Measurements from ENCODE around the gene FOXN4. TPM values are rescaled to one million over a fixed set of nuclear protein-coding genes. Genes with fewer than 3 reads are reported as not detected.

FOXN4 gene
- total RNA-seq, 4 donors from 2014 or later, result not detected

DNA sequence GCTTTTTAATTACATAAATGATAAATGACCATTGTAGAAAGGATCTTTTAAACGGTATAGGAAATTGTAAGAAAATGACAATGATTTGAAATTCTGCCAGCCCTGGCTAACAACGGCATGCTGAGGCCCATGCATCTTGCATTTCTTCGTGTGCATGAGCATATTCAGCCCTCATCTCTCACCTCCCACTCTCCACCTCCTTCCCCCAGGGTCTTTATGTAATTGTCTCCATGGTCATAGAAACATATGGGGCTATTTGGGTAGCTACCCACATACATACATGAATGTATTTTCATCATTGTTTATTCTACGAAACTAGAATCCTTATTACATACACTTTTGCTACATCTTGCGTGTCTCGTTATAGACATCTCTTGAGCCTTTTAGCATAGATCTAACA lies 43.1 kb upstream of the FOXN4 start:
- ATAC-seq, result no peak
- DNase-seq, result no peak
- Histone ChIP-seq H3K4me1 (no peaks in the 10 kb centered on the region), H3K36me3 (no peaks in the 10 kb centered on the region), H3K27me3 (no peaks in the 10 kb centered on the region), H3K9me3 (no peaks in the 10 kb centered on the region), H3K4me3 (no peak overlapping the region), H3K27ac (no peak overlapping the region)
- intact Hi-C loops (cut with DNase I; ENCODE audit: low total_unique reads) (no loop called here), in situ Hi-C loops (cut with MboI; ENCODE audit: low sequenced_read_pairs in 4 of 4) (no loop called here)
- TF ChIP-seq POLR2A (IDR thresholded peaks at IDR 0.05), result no peak
- TF ChIP-seq, protein P1, sequence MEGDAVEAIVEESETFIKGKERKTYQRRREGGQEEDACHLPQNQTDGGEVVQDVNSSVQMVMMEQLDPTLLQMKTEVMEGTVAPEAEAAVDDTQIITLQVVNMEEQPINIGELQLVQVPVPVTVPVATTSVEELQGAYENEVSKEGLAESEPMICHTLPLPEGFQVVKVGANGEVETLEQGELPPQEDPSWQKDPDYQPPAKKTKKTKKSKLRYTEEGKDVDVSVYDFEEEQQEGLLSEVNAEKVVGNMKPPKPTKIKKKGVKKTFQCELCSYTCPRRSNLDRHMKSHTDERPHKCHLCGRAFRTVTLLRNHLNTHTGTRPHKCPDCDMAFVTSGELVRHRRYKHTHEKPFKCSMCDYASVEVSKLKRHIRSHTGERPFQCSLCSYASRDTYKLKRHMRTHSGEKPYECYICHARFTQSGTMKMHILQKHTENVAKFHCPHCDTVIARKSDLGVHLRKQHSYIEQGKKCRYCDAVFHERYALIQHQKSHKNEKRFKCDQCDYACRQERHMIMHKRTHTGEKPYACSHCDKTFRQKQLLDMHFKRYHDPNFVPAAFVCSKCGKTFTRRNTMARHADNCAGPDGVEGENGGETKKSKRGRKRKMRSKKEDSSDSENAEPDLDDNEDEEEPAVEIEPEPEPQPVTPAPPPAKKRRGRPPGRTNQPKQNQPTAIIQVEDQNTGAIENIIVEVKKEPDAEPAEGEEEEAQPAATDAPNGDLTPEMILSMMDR (IDR thresholded peaks at IDR 0.05 in 4 of 5, conservative IDR thresholded peaks at IDR 0.05 in 1 of 5), result no peak

DNA sequence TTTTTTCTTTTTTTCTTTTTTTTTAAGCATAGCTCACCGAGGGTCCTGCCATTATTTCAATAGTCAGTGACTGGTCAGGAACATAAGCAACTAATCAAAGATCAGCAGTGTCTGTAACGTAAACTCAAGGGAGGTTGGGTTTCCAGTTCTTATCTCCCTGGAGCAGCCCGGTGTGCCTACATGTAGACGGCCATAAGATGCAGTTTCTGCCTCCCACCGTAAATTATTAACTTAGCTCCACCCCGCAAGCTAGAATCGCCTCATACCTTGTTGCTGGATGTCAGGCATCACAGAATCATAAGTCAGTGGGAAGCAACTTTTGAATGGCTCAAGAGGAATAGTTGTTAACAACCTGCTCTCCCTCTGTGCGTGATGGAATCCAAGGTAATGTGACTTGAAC lies 38.5 kb upstream of the FOXN4 start, which contains the start of gene MYO1H:
TSS of gene MYO1H (plus strand) at position 312 of the 400 bp plus-strand sequence. CDS start at position 373, 61 bp downstream.
- no peak within 1 kb of the TSS for H3K4me3 ChIP-seq
- H3K27me3 ChIP-seq, result no peaks in the 10 kb centered on the region
- intact Hi-C loops (cut with DNase I; ENCODE audit: low total_unique reads), result no loop called here
- H3K4me1 ChIP-seq, result no peaks in the 10 kb centered on the region
- H3K27ac ChIP-seq, result no peak within 1 kb of the TSS
- in situ Hi-C loops (cut with MboI; ENCODE audit: low sequenced_read_pairs in 4 of 4), result no loop called here
- no peaks in the 10 kb centered on the region for H3K9me3 ChIP-seq
- no peaks in the 10 kb centered on the region for H3K36me3 ChIP-seq
- no peak for DNase-seq
- ATAC-seq, result no peak
- TF ChIP-seq POLR2A (IDR thresholded peaks at IDR 0.05), result no peak
- TF ChIP-seq, protein P1 (IDR thresholded peaks at IDR 0.05 in 4 of 5, conservative IDR thresholded peaks at IDR 0.05 in 1 of 5), result no peak

DNA sequence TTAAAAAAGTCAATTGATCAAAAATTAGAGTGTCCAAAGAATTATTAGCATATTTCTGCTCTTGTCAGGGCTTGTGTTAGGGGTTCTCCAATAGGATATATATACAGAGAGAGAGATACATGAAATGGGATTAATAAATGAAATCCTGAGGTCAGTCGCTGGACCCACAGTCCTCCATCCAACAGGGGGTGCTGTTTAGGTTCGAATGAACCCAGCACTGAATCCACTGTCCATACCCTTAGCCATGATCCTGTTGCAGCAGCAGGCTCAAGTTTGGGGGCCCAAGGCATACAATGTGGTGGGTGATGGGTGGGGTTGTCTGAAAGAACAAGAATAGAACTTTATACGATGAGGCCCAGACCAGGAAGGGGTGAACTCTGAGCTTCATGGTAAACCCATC lies 37.8 kb upstream of the FOXN4 start:
- Histone ChIP-seq H3K27me3 (no peaks in the 10 kb centered on the region), H3K4me1 (no peaks in the 10 kb centered on the region), H3K36me3 (no peaks in the 10 kb centered on the region), H3K4me3 (no peak overlapping the region), H3K27ac (no peak overlapping the region), H3K9me3 (no peaks in the 10 kb centered on the region)
- ATAC-seq (no peak), DNase-seq (no peak)
- intact Hi-C loops (cut with DNase I; ENCODE audit: low total_unique reads), result no loop called here
- in situ Hi-C loops (cut with MboI; ENCODE audit: low sequenced_read_pairs in 4 of 4), result no loop called here
- TF ChIP-seq, protein P1 (IDR thresholded peaks at IDR 0.05 in 4 of 5, conservative IDR thresholded peaks at IDR 0.05 in 1 of 5), result no peak
- TF ChIP-seq POLR2A (IDR thresholded peaks at IDR 0.05), result no peak

DNA sequence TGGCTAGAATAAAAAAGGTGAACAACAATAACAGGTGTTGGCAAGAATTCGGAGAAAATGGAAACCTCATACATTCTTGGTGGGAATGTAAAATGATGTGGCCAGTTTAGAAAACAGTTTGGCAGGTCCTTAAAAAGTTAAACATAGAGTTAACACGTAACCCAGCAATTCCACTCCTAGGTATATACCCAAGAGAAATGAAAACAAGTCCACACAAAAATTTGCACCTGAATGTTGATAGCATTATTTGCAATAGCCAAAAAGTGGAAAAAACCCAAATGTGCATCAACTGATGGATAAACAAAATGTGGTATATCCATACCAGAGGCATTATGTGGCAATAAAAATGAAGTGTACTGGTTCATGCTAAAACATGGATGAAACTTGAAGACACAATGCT lies 36.3 kb upstream of the FOXN4 start:
- no peak for TF ChIP-seq POLR2A (IDR thresholded peaks at IDR 0.05)
- TF ChIP-seq, protein P1 (IDR thresholded peaks at IDR 0.05 in 4 of 5, conservative IDR thresholded peaks at IDR 0.05 in 1 of 5), result no peak
- no peaks in the 10 kb centered on the region for H3K9me3 ChIP-seq
- in situ Hi-C loops (cut with MboI; ENCODE audit: low sequenced_read_pairs in 4 of 4), result no loop called here
- no peak overlapping the region for H3K4me3 ChIP-seq
- no peaks in the 10 kb centered on the region for H3K36me3 ChIP-seq
- no peaks in the 10 kb centered on the region for H3K27me3 ChIP-seq
- ATAC-seq (no peak), DNase-seq (no peak)
- no peak overlapping the region for H3K27ac ChIP-seq
- intact Hi-C loops (cut with DNase I; ENCODE audit: low total_unique reads), result no loop called here
- no peaks in the 10 kb centered on the region for H3K4me1 ChIP-seq

DNA sequence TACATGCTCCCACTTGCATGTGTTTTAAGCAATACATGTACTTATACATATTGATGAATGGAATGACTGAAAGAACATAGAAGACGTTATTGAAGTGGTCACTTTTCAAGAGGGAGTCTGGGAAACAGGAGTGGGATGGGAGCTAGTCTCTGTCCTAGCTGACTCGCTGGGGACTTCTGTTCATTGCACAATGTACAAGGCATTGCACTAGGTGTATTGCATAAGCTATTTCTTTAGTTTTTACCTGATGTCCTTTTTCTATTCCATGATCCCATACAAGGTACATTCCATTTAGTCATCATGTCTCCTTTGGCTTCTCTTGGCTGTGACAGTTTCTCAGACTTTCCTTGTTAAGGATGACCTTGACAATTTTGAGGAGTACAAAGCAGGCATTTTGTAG lies 34.6 kb upstream of the FOXN4 start:
- ATAC-seq (no peak), DNase-seq (no peak)
- Histone ChIP-seq H3K27ac (no peak overlapping the region), H3K36me3 (no peaks in the 10 kb centered on the region), H3K27me3 (no peaks in the 10 kb centered on the region), H3K4me1 (no peaks in the 10 kb centered on the region), H3K9me3 (no peaks in the 10 kb centered on the region), H3K4me3 (no peak overlapping the region)
- TF ChIP-seq POLR2A (IDR thresholded peaks at IDR 0.05), result no peak
- TF ChIP-seq, protein P1 (IDR thresholded peaks at IDR 0.05 in 4 of 5, conservative IDR thresholded peaks at IDR 0.05 in 1 of 5), result no peak
- in situ Hi-C loops (cut with MboI; ENCODE audit: low sequenced_read_pairs in 4 of 4) (no loop called here), intact Hi-C loops (cut with DNase I; ENCODE audit: low total_unique reads) (no loop called here)

Data from gastrocnemius medialis (tissue), 4 donors.